HG02885 (cell line): Measurements from ENCODE around the gene PMVK.
A peak's percentile ranks its signal among the peaks of the same experiment; 100 is the strongest.
"Not testable (repeated sequence)": the region's sequence is repeated elsewhere in the genome, so short reads cannot be mapped to it uniquely, and the experiment has no call there.

Experiments
- ATAC-seq: cut with Tn5 transposase; IDR thresholded peaks from one replicate; pipeline ENCODE4 v1.9.1; 2021; ENCODE audit warnings: mild to moderate bottlenecking; ENCODE audit not compliant: unreplicated experiment, poor library complexity

PMVK gene

GRCh38 chr1:154936555-154937084 is at the start of gene PMVK:
PMVK (minus strand) TSS chr1:154936719; CDS start chr1:154936685, 34 bp downstream.
- peak; percentile 82 for ATAC-seq

- no peak for ATAC-seq
Observed at GRCh38 chr1:154983776-154984466, 47.4 kb upstream of the PMVK start.

GRCh38 chr1:154982897-154983648 is 46.6 kb upstream of the PMVK start, which contains the start of gene FLAD1:
FLAD1 (plus strand) TSS chr1:154983344; CDS start chr1:154983695, 351 bp downstream.
- ATAC-seq, result peak; percentile 99

- ATAC-seq, result no peak
Observed at GRCh38 chr1:154982341-154982740, 45.8 kb upstream of the PMVK start.

- no peak for ATAC-seq
Observed at GRCh38 chr1:154978360-154978759, 41.8 kb upstream of the PMVK start.

GRCh38 chr1:154977762-154978161 is 41.2 kb upstream of the PMVK start:
- not testable (repeated sequence) for ATAC-seq

GRCh38 chr1:154975409-154976059 is 39.0 kb upstream of the PMVK start:
- ATAC-seq, result no peak

GRCh38 chr1:154974808-154975408 is 38.4 kb upstream of the PMVK start:
- peak; percentile 52 for ATAC-seq

GRCh38 chr1:154974102-154974807 is 37.7 kb upstream of the PMVK start, which contains the start of gene CKS1B:
CKS1B (plus strand) TSS chr1:154974681; CDS start chr1:154974746, 65 bp downstream.
- peak; percentile 83 for ATAC-seq

- peak; percentile 15 for ATAC-seq
Observed at GRCh38 chr1:154973344-154974101, 37.0 kb upstream of the PMVK start.

GRCh38 chr1:154972517-154973343 is 36.2 kb upstream of the PMVK start:
- ATAC-seq, result no peak

- no peak for ATAC-seq
Observed at GRCh38 chr1:154972213-154972516, 35.6 kb upstream of the PMVK start.

- ATAC-seq, result no peak
Observed at GRCh38 chr1:154971341-154971998, 35.0 kb upstream of the PMVK start.

- ATAC-seq, result no peak
Observed at GRCh38 chr1:154970631-154971340, 34.3 kb upstream of the PMVK start, which contains the start of gene SHC1. SHC1 (minus strand) TSS chr1:154970747; CDS start chr1:154970526, 221 bp downstream.

- ATAC-seq, result no peak
Observed at GRCh38 chr1:154969860-154970452, 33.4 kb upstream of the PMVK start.

GRCh38 chr1:154969246-154969645 is 32.7 kb upstream of the PMVK start:
- no peak for ATAC-seq

GRCh38 chr1:154968731-154969130 is 32.2 kb upstream of the PMVK start:
- ATAC-seq, result no peak
